ENCODE measurements around the gene NAPEPLD.
A peak's percentile ranks its signal among the peaks of the same experiment; 100 is the strongest.
"Not testable (repeated sequence)": the region's sequence is repeated elsewhere in the genome, so short reads cannot be mapped to it uniquely, and the experiment has no call there.

NAPEPLD gene

GRCh38 chr7:103152744-103153617 lies 4.1 kb upstream of the NAPEPLD start:
- H3K4me3 Mint-ChIP-seq; H3K27ac Mint-ChIP-seq; H3K27me3 Mint-ChIP-seq (ENCODE audit: low read depth); H3K36me3 Mint-ChIP-seq (ENCODE audit: low read depth); H3K9me3 Mint-ChIP-seq: not testable (repeated sequence)
- peaks cover 32% of the 10 kb centered on the region for H3K4me1 Mint-ChIP-seq (ENCODE audit: low read depth)

GRCh38 chr7:103151993-103152676 lies 3.2 kb upstream of the NAPEPLD start:
- H3K4me1 Mint-ChIP-seq (ENCODE audit: low read depth) = peaks cover 38% of the 10 kb centered on the region
- H3K27me3 Mint-ChIP-seq (ENCODE audit: low read depth); H3K27ac Mint-ChIP-seq; H3K9me3 Mint-ChIP-seq; H3K36me3 Mint-ChIP-seq (ENCODE audit: low read depth); H3K4me3 Mint-ChIP-seq: not testable (repeated sequence)

GRCh38 chr7:103150192-103150591 lies 1.3 kb upstream of the NAPEPLD start:
- peaks cover 38% of the 10 kb centered on the region for H3K4me1 Mint-ChIP-seq (ENCODE audit: low read depth)
- peak overlapping the region; percentile 30 for H3K4me3 Mint-ChIP-seq
- peaks cover 5% of the 10 kb centered on the region for H3K9me3 Mint-ChIP-seq
- H3K27me3 Mint-ChIP-seq (ENCODE audit: low read depth) = no peaks in the 10 kb centered on the region
- H3K27ac Mint-ChIP-seq = peak overlapping the region; percentile 88
- peaks cover 3% of the 10 kb centered on the region for H3K36me3 Mint-ChIP-seq (ENCODE audit: low read depth)

- no peaks in the 10 kb centered on the region for H3K27me3 Mint-ChIP-seq (ENCODE audit: low read depth)
- peaks cover 3% of the 10 kb centered on the region for H3K36me3 Mint-ChIP-seq (ENCODE audit: low read depth)
- H3K27ac Mint-ChIP-seq = peak overlapping the region; percentile 88
- peaks cover 5% of the 10 kb centered on the region for H3K9me3 Mint-ChIP-seq
- H3K4me3 Mint-ChIP-seq = peak overlapping the region; percentile 82
- peaks cover 38% of the 10 kb centered on the region for H3K4me1 Mint-ChIP-seq (ENCODE audit: low read depth)
Measured at GRCh38 chr7:103149808-103150180, 895 bp upstream of the NAPEPLD start.

- Mint-ChIP-seq H3K27ac (peak overlapping the region; percentile 98), H3K4me1 (ENCODE audit: low read depth) (peaks cover 34% of the 10 kb centered on the region), H3K27me3 (ENCODE audit: low read depth) (no peaks in the 10 kb centered on the region), H3K9me3 (peaks cover 5% of the 10 kb centered on the region), H3K4me3 (peak overlapping the region; percentile 97), H3K36me3 (ENCODE audit: low read depth) (peaks cover 3% of the 10 kb centered on the region)
Measured at GRCh38 chr7:103148131-103148993, 537 bp downstream of the NAPEPLD start.

GRCh38 chr7:103144754-103145153 lies 4.1 kb downstream of the NAPEPLD start:
- H3K27me3 Mint-ChIP-seq (ENCODE audit: low read depth); H3K9me3 Mint-ChIP-seq; H3K4me3 Mint-ChIP-seq; H3K27ac Mint-ChIP-seq; H3K36me3 Mint-ChIP-seq (ENCODE audit: low read depth): not testable (repeated sequence)
- H3K4me1 Mint-ChIP-seq (ENCODE audit: low read depth) = peaks cover 30% of the 10 kb centered on the region

GRCh38 chr7:103143868-103144267 lies 5.0 kb downstream of the NAPEPLD start:
- Mint-ChIP-seq H3K36me3 (ENCODE audit: low read depth) (peaks cover 4% of the 10 kb centered on the region), H3K27me3 (ENCODE audit: low read depth) (no peaks in the 10 kb centered on the region), H3K9me3 (no peaks in the 10 kb centered on the region), H3K27ac (no peak overlapping the region), H3K4me1 (ENCODE audit: low read depth) (peaks cover 25% of the 10 kb centered on the region), H3K4me3 (no peak overlapping the region)

- peaks cover 14% of the 10 kb centered on the region for H3K4me1 Mint-ChIP-seq (ENCODE audit: low read depth)
- H3K27me3 Mint-ChIP-seq (ENCODE audit: low read depth) = no peaks in the 10 kb centered on the region
- H3K27ac Mint-ChIP-seq = no peak overlapping the region
- no peak overlapping the region for H3K4me3 Mint-ChIP-seq
- no peaks in the 10 kb centered on the region for H3K9me3 Mint-ChIP-seq
- peaks cover 4% of the 10 kb centered on the region for H3K36me3 Mint-ChIP-seq (ENCODE audit: low read depth)
Measured at GRCh38 chr7:103142494-103142893, 6.4 kb downstream of the NAPEPLD start.

GRCh38 chr7:103141753-103142404 lies 7.0 kb downstream of the NAPEPLD start:
- Mint-ChIP-seq H3K27me3 (ENCODE audit: low read depth) (no peaks in the 10 kb centered on the region), H3K36me3 (ENCODE audit: low read depth) (peaks cover 4% of the 10 kb centered on the region), H3K27ac (no peak overlapping the region), H3K9me3 (no peaks in the 10 kb centered on the region), H3K4me1 (ENCODE audit: low read depth) (peaks cover 10% of the 10 kb centered on the region), H3K4me3 (no peak overlapping the region)

GRCh38 chr7:103140685-103141084 lies 8.2 kb downstream of the NAPEPLD start:
- Mint-ChIP-seq H3K36me3 (ENCODE audit: low read depth) (peaks cover 4% of the 10 kb centered on the region), H3K27ac (no peak overlapping the region), H3K9me3 (no peaks in the 10 kb centered on the region), H3K4me3 (no peak overlapping the region), H3K27me3 (ENCODE audit: low read depth) (no peaks in the 10 kb centered on the region), H3K4me1 (ENCODE audit: low read depth) (peaks cover 4% of the 10 kb centered on the region)

- no peak overlapping the region for H3K4me3 Mint-ChIP-seq
- H3K9me3 Mint-ChIP-seq = no peaks in the 10 kb centered on the region
- no peak overlapping the region for H3K27ac Mint-ChIP-seq
- H3K4me1 Mint-ChIP-seq (ENCODE audit: low read depth) = peaks cover 4% of the 10 kb centered on the region
- H3K36me3 Mint-ChIP-seq (ENCODE audit: low read depth) = peaks cover 4% of the 10 kb centered on the region
- no peaks in the 10 kb centered on the region for H3K27me3 Mint-ChIP-seq (ENCODE audit: low read depth)
Measured at GRCh38 chr7:103140061-103140460, 8.8 kb downstream of the NAPEPLD start.

- H3K27me3 Mint-ChIP-seq (ENCODE audit: low read depth) = no peaks in the 10 kb centered on the region
- no peaks in the 10 kb centered on the region for H3K9me3 Mint-ChIP-seq
- H3K4me3 Mint-ChIP-seq = no peak overlapping the region
- H3K27ac Mint-ChIP-seq = no peak overlapping the region
- no peaks in the 10 kb centered on the region for H3K36me3 Mint-ChIP-seq (ENCODE audit: low read depth)
- H3K4me1 Mint-ChIP-seq (ENCODE audit: low read depth) = peaks cover 4% of the 10 kb centered on the region
Measured at GRCh38 chr7:103134836-103135554, 13.9 kb downstream of the NAPEPLD start.

GRCh38 chr7:103132995-103133688 lies 15.8 kb downstream of the NAPEPLD start:
- H3K4me1 Mint-ChIP-seq (ENCODE audit: low read depth) = peaks cover 6% of the 10 kb centered on the region
- no peaks in the 10 kb centered on the region for H3K27me3 Mint-ChIP-seq (ENCODE audit: low read depth)
- no peaks in the 10 kb centered on the region for H3K9me3 Mint-ChIP-seq
- H3K27ac Mint-ChIP-seq = no peak overlapping the region
- peaks cover 5% of the 10 kb centered on the region for H3K36me3 Mint-ChIP-seq (ENCODE audit: low read depth)
- H3K4me3 Mint-ChIP-seq = no peak overlapping the region

Measured in T-helper 1 cell treated with Interleukin-12 subunit alpha and Interleukin-12 subunit beta and Interleukin-4 antibody, amounts not matched to agents 30 μg/mL and 1 μg/mL, for 36 hours (primary cell).